Activated CD8-positive, alpha-beta memory T cell treated with anti-CD3 and anti-CD28 coated beads for 1 hour (primary cell): Measurements from ENCODE around the gene BBS9.

Source experiments
- DNase-seq, 2 donors: peaks; one replicate each; pipeline ENCODE4 v3.0.0-alpha.2; 2020; ENCODE audit warnings: low read depth in 1 of 2; ENCODE audit errors: extremely low read depth in 1 of 2

Gene BBS9

DNA sequence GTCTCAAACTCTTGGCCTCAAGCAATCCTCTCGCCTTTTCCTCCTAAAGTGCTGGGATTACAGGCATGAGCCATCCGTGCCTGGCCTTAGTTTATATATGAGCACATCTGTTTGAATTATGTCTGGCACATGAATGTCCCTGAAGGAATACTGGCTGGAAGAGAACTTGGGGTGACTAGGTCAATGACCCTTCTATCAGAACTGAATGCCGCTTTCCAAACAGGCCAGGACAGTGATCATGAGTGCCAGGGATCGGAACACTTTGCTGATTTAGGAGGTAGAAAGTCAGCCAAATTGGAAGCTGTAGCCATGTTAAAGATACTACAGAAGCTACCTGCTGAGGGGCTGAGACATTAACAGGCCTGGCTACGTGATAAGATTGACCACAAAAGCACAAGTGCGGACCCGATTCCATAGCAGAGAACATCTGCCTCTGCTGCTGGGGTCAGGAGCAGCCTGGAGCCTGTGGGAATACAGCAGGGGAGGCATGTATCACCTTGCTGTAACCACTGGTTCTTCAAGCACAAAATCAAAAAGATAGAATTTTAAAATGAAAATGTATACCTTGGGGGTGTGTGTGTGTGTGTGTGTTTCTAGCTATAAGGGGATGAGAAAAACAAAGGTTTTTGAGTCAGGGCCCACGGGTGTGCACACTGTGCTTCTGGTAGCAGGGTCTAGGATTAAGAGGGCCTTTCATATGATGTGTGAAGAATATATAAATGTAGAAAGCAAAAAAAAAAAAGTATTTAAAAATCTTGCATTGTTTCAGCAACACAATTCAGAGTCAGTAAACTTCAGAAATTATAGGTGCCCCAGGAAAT lies 293.7 kb downstream of the BBS9 start:
- DNase-seq, result no peak

DNA sequence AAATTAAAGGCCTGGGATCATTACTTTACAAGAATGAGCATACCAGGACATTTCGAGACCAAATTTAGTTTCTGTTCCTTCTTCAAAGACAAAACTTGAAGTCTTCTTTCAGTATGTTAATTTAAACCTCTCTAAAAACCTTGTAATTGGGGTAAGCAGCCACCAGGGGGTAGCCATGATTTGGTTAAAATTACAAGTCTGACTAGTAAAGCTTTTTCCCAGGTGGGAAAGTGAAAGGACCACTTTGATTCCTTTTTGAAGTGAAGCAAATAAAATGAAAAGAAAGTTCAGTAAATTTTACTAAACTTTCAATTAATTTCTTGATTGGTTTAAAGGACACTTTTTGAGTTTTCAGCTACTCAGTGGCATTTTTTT lies 294.3 kb downstream of the BBS9 start:
- DNase-seq, result no peak

DNA sequence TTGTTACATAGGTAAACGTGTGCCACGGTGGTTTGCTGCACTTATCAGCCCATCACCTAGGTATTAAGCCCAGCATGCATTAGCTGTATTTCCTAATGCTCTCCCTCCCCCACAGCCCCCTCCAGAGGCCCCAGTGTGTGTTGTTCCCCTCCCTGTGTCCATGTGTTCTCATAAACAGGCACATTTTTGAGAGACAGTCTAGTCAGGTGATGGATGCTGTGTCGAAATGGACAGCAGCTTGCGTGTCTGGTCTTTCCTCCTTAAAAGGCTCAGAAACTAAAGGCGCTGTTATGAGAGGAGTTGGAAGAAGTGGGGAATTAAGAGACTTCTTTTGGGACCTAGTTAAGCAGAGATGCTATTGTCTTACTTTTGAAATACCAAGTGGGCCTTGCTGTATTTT lies 296.0 kb downstream of the BBS9 start:
- DNase-seq, result no peak

DNA sequence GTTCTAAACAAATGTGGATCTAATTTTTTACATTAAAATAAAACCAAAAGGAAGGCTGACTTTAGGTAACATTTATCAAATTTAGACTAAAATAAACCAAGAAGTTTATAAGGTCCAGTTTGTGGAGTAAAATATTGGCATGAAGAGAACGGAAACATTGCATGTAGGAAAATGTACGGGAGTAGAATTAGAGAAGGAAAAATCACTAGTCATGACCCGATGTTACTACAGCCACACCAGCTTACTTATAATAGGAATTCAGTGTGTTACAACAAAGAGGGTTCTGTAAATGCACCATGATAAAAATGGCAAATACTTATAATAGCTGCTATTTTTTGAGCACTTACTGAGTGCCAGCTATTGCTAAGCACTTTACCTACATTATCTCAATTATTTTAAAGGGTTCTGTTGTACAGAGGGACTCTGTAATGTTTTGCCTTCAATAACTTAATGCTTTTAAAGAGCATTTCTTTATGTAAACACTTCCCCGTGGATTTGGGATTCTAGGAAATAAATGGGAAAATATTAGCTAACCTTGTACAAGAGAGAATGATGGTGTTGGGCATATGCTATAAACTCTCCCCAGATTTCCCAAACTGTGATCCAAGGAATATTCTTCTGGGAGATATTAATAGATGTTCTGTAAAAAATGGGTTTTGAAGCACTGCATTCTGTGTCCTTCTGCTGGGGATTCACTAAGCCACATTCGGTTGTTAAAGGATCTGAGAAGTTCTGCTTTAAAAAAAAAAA lies 296.7 kb downstream of the BBS9 start:
- no peak for DNase-seq

DNA sequence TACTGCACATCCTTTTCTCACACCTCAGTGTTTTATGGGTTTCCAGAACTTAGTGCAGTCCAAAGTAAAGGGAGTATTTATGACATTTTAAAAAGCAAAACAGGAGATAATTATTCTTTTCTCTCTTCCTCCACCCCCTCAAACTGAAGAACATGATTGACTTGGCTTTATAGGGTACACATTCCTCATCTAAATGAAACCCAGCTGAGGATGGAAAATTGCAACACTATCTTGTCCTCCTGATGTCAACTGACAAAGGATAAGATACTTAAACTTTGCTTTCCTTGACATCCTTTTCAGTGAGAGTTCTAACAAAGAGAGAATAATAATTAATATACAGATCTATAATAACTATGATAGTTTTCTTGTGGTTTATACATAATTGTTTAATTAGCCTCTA lies 299.1 kb downstream of the BBS9 start:
- no peak for DNase-seq

DNA sequence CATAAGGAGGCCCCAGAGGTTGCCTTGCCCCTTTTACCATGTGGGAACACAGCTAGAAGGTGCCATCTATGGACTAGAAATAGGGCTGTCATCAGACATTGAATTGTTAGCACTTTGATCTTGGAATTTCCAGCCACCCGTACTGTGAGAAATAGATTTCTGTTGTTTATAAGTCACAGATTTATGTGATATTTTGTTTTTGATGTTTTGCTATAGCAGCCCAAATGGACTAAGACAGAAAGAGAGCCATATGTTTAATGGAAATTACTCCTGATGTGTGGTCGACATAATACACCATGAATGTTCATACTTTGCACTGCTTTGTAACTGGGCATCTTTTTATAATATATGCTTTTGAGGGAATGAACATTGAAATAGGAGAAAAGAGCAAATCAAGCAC lies 302.2 kb downstream of the BBS9 start:
- no peak for DNase-seq

DNA sequence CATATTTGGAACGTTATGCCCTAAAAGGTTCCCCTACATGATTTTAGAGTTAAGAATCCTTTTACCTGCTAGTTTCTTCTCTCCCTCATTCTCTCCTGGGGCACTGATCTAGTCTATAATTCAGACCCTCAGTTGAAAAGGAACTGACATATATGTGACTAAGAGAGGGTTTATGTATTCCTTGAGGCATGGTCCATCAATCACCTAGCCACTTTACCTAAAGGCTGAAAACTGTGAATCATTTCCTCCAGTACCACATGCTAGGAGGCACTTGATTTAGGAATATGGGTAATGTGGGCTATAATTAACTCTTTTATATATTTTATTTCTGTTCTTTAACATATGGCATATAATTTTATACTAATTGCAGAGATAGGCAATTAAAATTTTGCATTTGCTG lies 303.5 kb downstream of the BBS9 start:
- no peak for DNase-seq

DNA sequence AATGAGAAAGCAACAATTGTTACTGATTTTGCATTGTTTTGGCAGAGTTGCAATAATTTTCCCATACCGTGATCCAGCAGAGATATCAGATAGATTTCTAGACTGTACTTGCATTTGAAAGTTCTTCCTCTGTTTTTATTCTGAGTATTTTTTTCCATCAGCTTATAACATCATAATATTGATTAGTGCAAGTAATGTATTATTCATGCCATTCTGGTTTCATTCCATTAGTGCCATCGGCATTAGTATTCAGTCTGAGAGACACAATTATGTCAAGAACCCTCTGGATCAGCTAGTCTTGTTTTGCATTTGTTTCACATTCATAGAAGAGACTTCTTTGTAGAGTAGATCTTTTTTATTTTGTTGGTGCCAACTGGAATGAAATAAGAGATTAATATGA lies 304.0 kb downstream of the BBS9 start:
- DNase-seq, result no peak

DNA sequence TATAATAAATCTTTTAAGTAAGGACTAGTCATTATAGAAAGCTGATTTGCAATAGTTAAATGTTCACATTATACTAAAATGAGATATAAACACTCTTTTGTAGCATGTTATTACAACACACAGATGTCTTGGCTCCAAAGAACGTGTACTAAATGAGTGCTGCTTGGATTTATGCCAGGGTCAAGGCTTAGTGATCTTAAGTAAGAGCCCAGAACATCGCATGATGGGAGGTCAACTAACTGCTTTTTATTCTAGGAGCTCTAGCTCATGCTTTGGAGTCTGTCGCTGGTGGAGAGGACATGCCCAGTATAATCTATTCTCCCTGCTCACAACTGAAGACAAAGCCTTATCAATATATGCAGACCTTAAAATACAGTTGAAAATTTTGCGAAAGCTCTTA lies 315.1 kb downstream of the BBS9 start:
- no peak for DNase-seq

DNA sequence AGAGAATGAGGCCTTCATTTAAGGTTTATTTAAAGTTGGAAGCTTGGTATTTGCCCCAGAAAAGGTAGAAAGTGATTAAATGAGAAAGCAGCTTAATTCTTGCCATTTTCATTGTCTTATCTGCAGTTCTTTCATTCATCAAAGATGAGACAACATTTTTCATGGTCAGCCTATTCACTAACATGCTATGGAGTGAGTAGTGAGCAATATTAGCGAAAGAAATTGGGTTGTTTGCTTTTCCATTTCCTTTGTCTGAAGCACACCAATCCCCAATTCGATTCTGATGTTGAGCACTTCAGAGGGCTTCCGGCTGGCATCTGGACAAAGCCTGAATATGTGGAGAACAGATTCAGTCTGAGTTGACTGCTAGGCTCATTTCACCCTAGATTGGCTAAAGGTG lies 317.2 kb downstream of the BBS9 start:
- DNase-seq, result no peak

DNA sequence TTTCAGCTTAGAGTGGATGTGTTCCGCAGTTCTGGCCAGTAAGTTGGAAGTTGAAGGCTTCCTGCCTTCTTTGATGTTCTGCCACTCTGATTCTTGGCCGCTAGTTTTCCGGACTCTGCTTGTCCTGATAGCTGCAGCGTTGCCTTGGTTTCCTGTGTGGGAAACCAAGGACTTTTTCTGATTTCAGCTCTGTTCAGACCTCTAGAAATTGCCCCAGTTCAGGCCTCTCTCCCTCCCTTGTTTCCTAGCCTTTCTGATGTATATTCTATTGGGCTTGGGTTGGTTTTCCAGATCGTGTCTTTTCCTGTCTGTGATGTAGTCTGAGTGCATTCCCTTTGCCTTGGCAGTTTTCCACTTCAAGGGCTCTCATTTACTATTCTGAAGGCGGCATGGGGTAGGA lies 318.7 kb downstream of the BBS9 start:
- no peak for DNase-seq

DNA sequence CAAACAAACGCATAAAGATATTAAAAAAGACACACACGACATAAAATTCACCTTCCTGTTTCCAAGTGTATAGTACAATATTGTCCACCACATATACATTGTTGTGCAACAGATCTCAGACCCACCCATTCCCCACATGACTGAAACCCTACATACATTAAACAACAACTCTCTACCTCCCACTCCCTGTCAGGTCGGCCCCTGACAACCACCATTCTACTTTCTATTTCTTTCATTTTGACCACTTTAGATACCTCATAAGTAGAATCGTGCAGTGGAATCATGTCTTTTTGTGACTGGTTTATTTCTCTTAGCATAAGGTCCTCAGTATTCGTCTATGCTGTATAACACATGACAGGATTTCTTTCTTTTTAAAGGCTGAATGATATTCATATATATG lies 320.5 kb downstream of the BBS9 start:
- DNase-seq, result no peak

DNA sequence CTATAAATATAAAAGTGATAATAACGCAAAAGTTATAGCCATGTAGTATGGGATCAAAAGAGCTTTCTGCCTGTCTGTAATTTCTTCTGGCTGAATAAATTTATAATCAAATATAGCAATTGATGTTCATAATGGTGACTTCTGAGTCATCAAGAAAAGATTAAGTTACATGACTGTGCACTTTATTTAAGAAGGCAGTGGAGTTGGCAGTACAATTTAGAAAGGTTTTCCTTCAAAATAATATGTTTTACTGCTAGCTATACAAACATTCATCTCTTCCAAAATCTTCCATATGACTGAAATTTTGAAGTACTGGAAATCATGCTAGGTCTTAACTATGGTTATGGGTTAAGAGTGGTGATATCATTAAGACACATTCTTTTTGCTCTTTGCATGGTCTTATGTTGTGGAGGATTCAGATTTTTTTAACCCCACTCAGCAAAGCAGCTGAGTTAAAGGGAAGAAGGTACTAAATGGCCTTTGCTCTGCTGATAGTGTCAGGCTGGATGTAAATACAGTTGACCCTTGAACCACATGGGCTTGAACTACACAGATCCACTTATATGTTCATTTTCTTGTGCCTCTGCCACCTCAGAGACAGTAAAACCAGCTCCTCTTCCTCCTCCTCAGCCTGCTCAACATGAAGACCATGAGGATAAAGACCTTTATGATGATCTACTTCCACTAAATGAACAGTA lies 323.6 kb downstream of the BBS9 start:
- no peak for DNase-seq

DNA sequence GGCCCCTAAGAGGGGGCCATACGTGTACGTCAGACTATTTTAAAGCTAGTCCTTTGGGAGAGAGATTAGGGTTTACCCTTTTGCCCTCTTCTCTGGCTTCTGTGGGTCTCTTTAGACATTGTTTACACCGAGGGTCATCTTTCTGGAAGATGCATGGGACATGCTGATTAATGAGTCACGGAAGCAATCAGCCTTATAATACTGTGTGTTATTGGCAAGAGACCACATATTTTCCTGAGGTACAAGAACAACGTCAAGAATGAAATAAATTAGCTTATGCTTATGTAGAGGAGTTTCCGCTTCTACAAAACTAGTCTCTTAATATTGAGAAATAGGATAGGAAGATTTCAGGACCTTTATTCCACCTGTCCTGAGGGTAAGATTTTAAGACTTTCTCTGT lies 327.7 kb downstream of the BBS9 start:
- DNase-seq, result no peak

DNA sequence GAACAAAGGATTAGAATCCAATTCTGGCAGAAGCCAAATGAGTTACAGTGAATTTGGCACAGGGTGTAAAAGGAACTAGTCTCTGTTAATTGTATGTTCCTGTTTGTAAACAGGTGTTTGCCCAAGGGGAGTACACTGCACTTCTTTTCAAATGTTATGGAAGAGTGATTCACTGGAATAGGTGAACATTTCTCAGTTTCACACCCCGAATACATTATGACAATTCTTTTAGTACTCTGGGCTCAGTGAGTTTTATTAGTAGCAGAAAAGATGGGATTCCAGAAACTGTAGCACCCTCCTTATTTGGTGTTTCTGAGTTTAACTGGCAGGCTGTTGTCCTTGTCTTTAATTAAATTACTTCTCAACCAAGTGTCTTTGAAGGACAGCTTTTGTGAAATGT lies 329.2 kb downstream of the BBS9 start:
- DNase-seq, result no peak

DNA sequence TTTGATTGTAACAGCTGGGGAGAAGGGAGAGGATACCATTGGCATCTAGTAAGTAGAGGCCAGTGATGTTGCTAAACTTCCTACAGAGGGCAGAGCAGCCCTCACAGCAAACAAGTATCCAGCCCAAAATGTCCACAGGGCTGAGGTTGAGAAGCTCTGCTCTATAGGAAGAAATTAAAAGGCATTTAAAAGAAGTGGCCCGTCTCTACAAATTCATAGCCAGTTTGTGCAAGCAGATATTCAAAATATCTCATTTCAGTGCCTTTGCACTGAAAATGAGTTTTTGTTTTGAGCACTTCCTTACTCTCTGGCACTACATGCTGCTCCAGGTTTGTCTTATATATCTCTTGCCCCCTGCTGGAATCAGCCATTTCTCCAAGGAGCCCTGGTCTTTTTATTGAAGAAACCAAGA lies 330.0 kb downstream of the BBS9 start:
- DNase-seq, result no peak

DNA sequence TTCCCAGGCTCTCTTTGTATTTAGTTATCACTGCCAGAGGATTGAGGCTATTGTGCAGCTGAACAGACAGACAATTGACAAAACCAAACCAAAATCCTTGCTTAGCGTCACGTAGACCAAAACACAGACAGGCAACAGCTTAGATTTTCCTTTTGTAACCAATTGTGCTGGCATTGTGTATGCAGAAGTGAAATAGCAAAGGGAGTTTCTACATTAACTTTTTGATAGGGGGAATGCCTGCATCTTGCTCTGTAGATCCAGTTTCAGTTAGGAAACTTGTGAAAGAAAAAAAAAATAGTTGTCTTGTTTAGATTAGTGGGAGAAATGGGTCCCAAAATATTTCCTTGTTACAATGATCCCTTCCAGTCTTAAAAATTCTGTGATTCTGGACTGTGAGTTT lies 333.8 kb downstream of the BBS9 start:
- no peak for DNase-seq

DNA sequence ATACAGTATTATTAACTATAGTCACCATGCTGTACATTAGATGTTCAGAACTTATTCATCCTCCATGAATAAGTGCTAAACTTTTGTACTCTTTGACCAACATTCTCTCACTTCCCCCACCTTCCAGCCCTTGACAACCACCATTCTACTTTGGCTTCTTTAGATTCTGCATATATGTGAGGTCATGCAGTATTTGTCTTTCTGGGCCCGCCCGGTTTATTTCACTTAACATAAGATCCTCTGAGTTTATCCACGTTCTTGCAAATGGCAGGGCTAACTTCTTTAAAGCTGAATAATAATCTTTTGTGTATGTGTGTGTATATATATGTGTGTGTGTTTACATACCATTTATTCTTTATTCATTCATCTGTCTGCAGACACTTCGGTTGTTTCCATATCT lies 336.8 kb downstream of the BBS9 start:
- DNase-seq, result no peak

DNA sequence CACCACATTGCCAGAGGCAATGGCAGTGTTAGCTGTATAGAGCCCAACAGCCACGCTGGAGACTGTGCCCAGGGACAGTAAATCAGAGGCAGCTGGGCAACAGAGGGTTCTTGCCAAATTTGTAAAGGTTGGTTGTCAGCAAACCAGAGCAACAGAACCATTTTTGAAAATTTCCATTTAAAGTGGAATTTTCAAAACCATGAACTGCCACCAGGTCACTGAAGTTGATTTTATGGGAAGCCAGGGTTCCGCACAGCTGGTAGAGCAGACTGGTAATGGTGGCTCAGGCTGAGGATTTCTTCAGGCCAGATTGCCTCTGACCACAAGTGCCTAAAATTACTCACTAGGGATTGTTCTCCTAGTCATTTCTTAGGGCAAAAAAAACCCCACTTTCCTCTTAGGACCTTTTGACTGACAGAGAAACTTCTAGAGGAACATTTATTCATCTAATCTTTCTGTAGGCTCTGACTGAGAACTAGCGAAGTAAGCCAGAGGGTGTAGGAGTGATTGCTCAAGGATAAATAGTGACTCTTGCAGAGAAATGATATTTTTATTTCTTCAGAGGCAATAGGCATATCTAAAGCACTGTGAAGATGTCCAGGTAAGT lies 342.4 kb downstream of the BBS9 start:
- DNase-seq, result no peak

DNA sequence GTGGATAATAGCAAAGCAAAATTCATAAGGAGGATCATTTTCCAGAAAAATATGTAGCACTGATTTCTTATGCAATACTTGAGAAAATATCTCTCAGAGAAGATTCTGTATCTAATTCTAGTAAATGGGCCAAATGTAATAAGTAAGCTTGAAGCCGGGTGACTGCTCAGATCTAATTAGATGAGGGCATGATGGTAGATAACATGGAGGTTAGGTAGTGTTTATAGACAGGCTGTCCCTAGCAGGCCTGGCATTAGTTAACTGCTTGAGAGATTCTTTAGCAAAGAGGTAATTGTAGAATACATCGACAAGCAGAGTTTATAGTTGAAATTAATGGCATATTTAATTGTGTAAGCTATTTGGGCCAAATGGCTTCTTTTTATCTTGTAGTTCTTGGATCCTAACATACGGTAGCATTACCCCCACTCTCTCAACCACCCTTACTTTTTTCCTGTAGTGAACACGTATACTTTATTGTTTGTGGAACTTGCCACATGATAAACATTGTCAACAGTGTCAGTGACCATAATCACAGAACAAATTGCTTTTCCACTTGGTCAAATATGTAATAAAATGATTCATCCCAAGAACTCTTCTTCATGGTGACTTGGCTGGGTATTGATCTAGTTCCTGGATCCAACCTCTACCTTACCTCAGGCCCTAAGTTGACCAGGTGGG lies 343.1 kb downstream of the BBS9 start:
- no peak for DNase-seq
